T follicular helper cell (primary cell): Measurements from ENCODE around the gene PERCC1.
"Not testable (repeated sequence)": the region's sequence is repeated elsewhere in the genome, so short reads cannot be mapped to it uniquely, and the experiment has no call there.

ENCODE experiments used
- DNase-seq: peaks from one replicate; pipeline ENCODE4 v3.0.0-alpha.2; 2020; ENCODE audit warnings: low read depth

Gene PERCC1

GRCh38 chr16:1434644-1435592, 4.0 kb downstream of the PERCC1 start:
- no peak for DNase-seq

DNA sequence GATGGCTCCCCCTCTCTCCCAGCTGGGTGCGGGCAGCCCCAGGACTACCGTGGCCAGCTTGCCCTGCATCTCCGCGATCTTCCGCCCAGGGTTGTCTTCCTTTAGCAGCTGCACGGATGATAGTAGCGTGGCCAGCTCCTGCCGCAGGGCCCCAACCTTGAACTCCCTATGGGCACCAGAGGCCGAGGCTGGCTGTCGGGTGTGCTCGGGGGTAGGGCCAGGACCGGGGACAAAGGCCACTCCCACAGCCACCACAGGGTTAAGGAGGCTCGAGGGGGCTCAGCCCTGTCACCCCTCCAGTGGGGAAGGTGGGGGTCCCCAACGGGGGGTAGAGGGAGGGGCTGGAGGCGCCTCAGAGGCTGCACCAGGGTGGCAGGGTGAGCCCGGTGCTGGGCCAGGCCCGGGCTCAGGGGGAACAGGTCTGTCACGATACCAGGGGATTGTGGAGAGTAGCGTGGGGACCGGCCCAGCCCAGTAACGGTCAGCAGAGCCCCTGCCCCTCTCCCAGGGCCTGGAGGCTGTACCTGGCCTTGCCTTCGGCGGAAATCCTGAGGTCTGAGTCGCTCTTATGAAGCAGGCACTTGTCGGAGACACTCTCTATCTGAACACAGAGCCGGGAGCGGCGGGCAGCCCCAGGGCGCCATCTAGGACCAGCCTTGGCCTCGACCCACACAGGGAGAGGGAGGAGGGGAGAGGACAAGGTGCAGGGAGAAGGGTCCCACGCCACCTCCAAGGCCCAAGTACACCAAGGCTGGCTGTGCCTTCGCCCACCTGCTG, 5.2 kb downstream of the PERCC1 start:
- no peak for DNase-seq

- DNase-seq: no peak
Observed at GRCh38 chr16:1436731-1437355, 6.0 kb downstream of the PERCC1 start.

DNA sequence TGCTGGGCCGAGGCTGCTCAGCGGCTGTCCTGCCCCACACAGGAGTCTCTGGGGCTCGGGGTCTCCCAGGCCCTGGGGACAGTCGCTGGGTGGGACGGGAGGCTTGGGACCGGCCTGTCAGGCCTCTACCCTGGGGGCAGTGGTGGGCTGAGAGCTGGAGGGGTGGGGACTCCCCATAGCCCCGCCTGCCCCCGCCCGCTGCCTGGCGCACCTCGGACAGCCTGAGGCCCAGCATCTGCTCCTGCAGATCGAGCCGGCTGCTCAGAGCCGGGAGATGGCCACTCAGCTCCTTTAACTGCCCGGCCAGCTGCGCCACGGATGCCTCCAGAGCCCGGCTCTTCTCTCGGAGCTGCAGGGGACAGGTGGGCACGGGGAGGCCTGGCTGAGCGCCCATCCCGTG, 6.7 kb downstream of the PERCC1 start:
- DNase-seq: no peak

- DNase-seq: no peak
Observed at GRCh38 chr16:1438229-1439057, 7.6 kb downstream of the PERCC1 start.

- DNase-seq: no peak
Observed at GRCh38 chr16:1439058-1439698, 8.3 kb downstream of the PERCC1 start.

GRCh38 chr16:1439699-1440074, 8.8 kb downstream of the PERCC1 start:
- DNase-seq: not testable (repeated sequence)

GRCh38 chr16:1441391-1441829, 10.5 kb downstream of the PERCC1 start:
- no peak for DNase-seq

GRCh38 chr16:1442697-1443096, 11.8 kb downstream of the PERCC1 start:
- DNase-seq: no peak

- no peak for DNase-seq
Observed at GRCh38 chr16:1443403-1443973, 12.6 kb downstream of the PERCC1 start.

GRCh38 chr16:1443980-1444729, 13.3 kb downstream of the PERCC1 start, which contains the start of gene CCDC154:
TSS of gene CCDC154 (minus strand) at chr16:1444556. CDS start at chr16:1444322, 234 bp downstream.
- DNase-seq: no peak

- DNase-seq: no peak
Observed at GRCh38 chr16:1444730-1445517, 14.0 kb downstream of the PERCC1 start.

- DNase-seq: no peak
Observed at GRCh38 chr16:1445518-1446203, 14.8 kb downstream of the PERCC1 start.

DNA sequence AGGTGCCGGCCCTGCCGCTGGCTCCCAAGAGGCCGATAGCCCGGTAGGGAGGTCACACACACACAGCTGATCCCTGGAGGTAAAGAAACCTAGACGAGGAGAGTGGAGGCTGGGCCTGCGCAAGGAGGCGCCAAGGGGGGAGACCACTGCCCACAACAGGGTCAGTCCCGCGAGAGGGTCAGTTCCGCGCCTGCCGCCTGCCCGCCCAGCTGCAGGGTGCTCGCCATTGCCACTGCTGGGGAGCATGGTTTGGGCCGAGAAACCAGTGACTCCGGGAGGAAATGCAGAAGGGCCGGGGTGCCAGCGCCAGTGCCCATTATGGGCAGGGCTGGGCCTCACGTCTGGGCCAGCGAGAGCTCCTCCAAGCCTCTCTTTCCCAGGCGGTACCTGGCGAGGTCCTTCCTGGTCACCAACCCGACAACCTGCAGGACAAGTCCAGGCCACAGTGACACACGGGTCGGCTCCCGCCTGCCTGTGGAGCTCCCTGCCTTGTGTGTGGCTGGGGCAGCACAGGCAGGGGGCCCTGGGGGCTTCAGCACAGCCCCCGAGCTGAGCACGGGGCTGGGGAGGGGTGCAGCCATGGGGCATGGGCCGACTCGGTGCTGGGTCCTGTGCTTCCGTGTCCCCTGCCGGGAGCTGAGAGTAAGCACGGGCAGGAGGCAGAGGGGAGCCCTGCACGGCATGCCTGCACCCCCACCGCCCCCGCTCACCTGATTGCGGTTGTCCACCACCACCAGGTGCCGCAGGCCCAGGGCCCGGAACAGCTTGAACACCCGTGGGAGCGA, 15.6 kb downstream of the PERCC1 start:
- DNase-seq: no peak

DNA sequence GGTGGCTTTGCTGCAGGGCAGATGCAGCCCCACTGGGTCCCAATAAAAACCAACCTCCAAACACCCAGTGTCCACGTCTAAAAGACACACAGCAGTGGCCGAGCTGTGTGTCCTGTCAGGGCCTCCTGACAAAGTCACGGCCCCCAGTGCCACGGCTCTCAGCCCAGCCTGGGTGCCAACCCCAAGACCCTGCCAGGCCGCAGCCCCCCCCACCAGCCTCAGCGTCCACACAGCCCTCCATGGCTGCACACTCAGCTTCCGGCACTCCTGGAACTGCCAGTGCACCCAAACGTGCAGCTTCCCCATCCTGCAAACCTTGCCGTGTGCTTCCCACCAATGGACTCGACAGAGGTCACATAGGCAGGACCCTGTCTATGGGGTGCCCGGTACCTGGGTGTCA, 17.1 kb downstream of the PERCC1 start:
- no peak for DNase-seq

DNA sequence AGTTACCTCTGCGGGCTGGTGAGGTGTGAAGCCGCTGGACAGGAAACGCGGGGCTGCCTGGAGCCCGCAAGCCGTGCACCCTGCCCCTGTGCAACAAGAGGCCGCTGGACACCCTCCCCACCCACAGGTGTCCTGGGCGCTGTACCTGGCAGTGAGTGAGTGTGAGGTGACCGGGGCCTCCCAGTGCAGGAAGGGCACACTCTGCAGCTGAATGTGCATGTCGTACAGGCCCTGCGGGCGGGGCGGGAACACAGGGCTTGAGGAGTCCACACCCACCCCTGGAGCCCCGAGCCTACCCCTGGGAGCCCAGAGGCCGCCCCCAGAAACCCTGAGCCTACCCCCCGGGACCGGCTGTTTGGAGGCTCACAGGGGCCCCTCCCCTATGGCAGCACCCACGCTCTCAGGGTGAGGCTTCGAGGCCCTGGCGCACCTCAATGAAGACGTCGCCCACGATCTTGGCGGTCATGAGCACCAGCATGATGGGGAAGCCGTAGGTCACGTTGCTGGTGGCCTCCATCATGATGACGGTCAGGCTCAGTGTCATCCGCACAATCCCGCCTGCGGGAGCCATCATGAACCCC, 17.7 kb downstream of the PERCC1 start:
- no peak for DNase-seq

DNA sequence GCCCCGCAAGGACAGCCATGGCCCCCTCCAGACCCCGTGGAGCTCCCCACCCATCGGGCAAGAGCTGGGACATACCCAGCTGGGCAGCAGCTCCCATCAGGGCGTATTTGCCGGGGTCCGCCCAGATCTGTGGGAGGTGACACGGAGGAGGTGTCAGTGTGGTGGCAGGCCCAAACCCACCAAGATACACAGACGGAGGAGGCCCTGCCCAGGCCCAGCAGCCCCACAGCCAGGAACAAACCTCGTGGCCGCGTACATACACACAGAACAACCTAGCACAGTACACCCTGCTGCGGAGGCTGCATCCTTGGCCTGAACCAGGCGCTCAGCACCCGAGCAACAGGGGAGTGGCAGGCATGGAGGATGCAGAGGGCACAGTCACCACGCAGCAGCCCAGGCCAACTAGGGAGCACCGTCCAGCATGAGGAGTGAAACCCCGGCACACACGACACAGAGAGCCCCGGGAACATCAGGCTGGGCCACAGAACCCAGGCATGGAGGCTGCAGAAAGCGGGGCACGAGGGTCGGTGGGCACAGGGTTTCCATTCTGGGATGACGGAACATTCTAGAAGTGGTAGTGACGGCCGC, 18.4 kb downstream of the PERCC1 start:
- DNase-seq: no peak
